Small intestine (tissue), 7 donors: ENCODE results near the gene CSRP2. TPM values are rescaled to one million over a fixed set of nuclear protein-coding genes. Genes with fewer than 3 reads are reported as not detected.

Experiments used
- DNase-seq, 2 donors: peaks; one replicate each; pipeline versions ENCODE4 v3.0.0 to v3.0.0-alpha.2; 2013
- FAIRE-seq: peaks from 2 replicates; lab custom pipeline; 2012; peaks lifted over from hg19 to GRCh38; lab: Jason Lieb, UNC
- H3K27ac ChIP-seq, 3 donors: one replicate each; pipeline ENCODE4 v1.5.1; 2013; ENCODE audit warnings: low read length in 2 of 3, mild to moderate bottlenecking in 2 of 3, control low read depth in 1 of 3, inconsistent platforms in 1 of 3, low read depth in 1 of 3, moderate library complexity in 1 of 3
- H3K27me3 ChIP-seq, 3 donors: one replicate each; pipeline ENCODE4 v1.6.1; 2013; ENCODE audit warnings: low read length in 3 of 3, inconsistent platforms in 1 of 3; ENCODE audit not compliant: control insufficient read depth in 3 of 3, insufficient read depth in 3 of 3
- H3K36me3 ChIP-seq, 3 donors: one replicate each; pipeline ENCODE4 v1.6.1; 2013; ENCODE audit warnings: low read length in 3 of 3, inconsistent platforms in 1 of 3, low read depth in 1 of 3, mild to moderate bottlenecking in 1 of 3, moderate library complexity in 1 of 3; ENCODE audit not compliant: control insufficient read depth in 3 of 3, insufficient read depth in 2 of 3
- H3K4me1 ChIP-seq, 3 donors: one replicate each; pipeline ENCODE4 v1.6.1; 2013; ENCODE audit warnings: low read length in 2 of 3, inconsistent platforms in 1 of 3, low read depth in 1 of 3, mild to moderate bottlenecking in 1 of 3, moderate library complexity in 1 of 3; ENCODE audit not compliant: control insufficient read depth in 3 of 3, insufficient read depth in 2 of 3
- H3K4me3 ChIP-seq, 3 donors: one replicate each; pipeline ENCODE4 v1.5.1; 2013; ENCODE audit warnings: low read length in 3 of 3, control low read depth in 1 of 3, inconsistent platforms in 1 of 3, low read depth in 1 of 3, mild to moderate bottlenecking in 1 of 3, moderate library complexity in 1 of 3
- H3K9me3 ChIP-seq, 2 donors: one replicate each; pipeline ENCODE4 v1.6.1; 2013; ENCODE audit warnings: low read depth in 1 of 2, low read length in 1 of 2; ENCODE audit not compliant: control insufficient read depth in 2 of 2, insufficient read depth in 1 of 2
- WGBS, 3 donors: extraction: QIAGEN DNeasy Blood & Tissue Kit; methylation state at CpG; one replicate each; pipeline ENCODE4 v1.1.7; 2013; 5-methylcytosine and 5-hydroxymethylcytosine counted together
- polyA plus RNA-seq, 4 donors: library from polyadenylated mRNA; stranded (reverse) in 3 of 4; unstranded in 1 of 4; fragments of 200-250 nt in 3 of 4; fragments of 120-200 nt in 1 of 4; gene quantifications; one replicate each; pipeline versions ENCODE4 v1.2.1 to v1.2.3, GENCODE V29; 2013
- donor health status: healthy with polysubstance abuse.
- donor health status: control.
- donor health status: control.
- donor health status: Bipolar disorder and iron deficiency.
- donor health status: healthy.

The CSRP2 gene
- polyA plus RNA-seq, 4 donors = 1.8 to 40.1 (median 12.6) TPM

GRCh38 chr12:76920172-76921099 is 41.6 kb upstream of the CSRP2 start:
- no peak for FAIRE-seq
- H3K4me1 ChIP-seq = no peaks in the 10 kb centered on the region
- no peak overlapping the region for H3K27ac ChIP-seq
- DNase-seq = no peak
- no peaks in the 10 kb centered on the region for H3K27me3 ChIP-seq
- no peaks in the 10 kb centered on the region for H3K36me3 ChIP-seq
- no peaks in the 10 kb centered on the region for H3K9me3 ChIP-seq
- H3K4me3 ChIP-seq = no peak overlapping the region
- 73 to 78% (median 74%) methylated on average over 9 of the region's 9 CpGs for WGBS, 3 donors

DNA sequence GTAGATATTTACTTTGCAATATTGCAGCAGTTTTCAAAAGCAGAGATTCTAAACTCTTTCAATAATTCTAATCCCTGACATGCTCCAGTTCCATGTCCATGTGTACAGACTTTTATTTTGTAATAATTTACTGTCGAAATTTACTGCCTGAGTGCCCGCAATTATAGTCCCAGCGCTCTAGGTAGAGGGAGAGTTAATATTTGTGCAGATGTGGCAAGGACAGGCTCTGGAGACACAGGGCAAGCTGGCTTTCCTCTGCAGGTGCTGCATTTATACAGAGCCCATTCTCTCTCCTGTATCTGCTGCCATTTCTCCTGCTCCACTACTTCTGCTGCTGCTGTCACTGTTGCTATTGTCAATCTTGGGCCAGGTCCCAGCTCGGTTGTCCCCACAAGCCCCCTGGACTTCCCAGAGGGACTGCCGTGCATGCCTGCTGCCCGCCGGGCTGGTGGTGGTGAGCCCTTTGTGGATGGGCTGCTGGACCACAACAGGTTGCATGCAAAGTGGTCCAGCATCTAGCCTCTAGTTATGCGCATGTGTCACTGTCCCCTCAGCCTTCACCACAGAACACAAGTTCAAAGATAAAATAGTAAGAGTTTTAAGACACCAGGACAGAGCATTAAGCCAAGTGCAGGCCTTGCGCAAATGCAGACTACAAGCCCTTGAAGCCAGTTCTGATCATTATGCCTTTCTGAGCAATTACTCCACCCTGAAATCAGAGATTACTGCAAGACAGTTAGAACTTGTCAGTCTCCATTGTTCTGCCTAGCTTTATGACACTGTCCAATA is 40.8 kb upstream of the CSRP2 start:
- H3K36me3 ChIP-seq = no peaks in the 10 kb centered on the region
- FAIRE-seq = no peak

GRCh38 chr12:76916170-76916540 is 37.3 kb upstream of the CSRP2 start:
- no peaks in the 10 kb centered on the region for H3K36me3 ChIP-seq
- H3K4me3 ChIP-seq = no peak overlapping the region
- no peak overlapping the region for H3K27ac ChIP-seq
- no peaks in the 10 kb centered on the region for H3K27me3 ChIP-seq
- FAIRE-seq = no peak
- DNase-seq = no peak
- H3K4me1 ChIP-seq = no peaks in the 10 kb centered on the region
- H3K9me3 ChIP-seq = no peaks in the 10 kb centered on the region

More for the DNA sequence above, 40.8 kb upstream of the CSRP2 start:
- Histone ChIP-seq H3K4me3 (no peak overlapping the region), H3K4me1 (no peaks in the 10 kb centered on the region), H3K27ac (no peak overlapping the region), H3K27me3 (no peaks in the 10 kb centered on the region), H3K9me3 (no peaks in the 10 kb centered on the region)
- 62 to 76% (median 63%) methylated on average over 9 of the region's 9 CpGs for WGBS, 3 donors
- DNase-seq = no peak

- 58 to 82% (median 75%) methylated on average over 6 of the region's 6 CpGs for WGBS, 3 donors
- H3K4me3 ChIP-seq = no peak overlapping the region
- FAIRE-seq = no peak
- H3K27ac ChIP-seq = no peak overlapping the region
- no peaks in the 10 kb centered on the region for H3K4me1 ChIP-seq
- no peaks in the 10 kb centered on the region for H3K27me3 ChIP-seq
- no peaks in the 10 kb centered on the region for H3K36me3 ChIP-seq
- DNase-seq = no peak
- H3K9me3 ChIP-seq = no peaks in the 10 kb centered on the region
Measured at GRCh38 chr12:76915361-76916169, 36.7 kb upstream of the CSRP2 start.

DNA sequence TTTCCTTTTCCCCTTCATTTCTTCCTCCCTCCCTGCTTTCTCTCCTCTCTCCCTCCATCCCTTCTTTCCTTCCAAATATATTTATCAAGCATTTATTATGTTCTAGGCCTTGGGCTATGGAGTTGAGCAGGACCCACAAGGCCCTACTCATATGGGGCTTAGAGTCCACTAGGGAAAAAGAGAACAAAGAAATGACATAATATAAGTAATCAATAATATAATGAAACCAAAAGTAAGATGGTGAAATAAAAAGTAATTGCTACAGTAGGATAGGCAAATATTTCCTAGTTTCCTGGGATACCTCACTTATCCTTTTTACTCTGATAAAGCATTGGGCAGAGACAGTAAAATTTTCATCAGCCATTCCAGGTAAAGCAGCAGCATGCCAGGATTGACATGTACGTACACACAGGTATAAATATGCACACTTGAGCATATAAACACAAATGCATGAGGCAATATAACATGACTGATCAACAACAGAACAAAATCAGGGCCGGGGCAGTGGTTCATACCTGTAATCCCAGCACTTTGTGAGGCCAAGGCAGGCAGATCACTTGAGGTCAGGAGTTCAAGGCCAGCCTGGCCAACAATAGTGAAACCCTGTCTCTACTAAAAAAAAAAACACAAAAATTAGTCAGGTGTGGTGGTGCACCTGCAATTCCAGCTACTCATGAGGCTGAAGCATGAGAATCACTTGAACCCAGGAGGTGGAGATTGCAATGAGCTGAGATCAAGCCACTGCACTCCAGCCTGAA is 35.5 kb upstream of the CSRP2 start:
- Histone ChIP-seq H3K4me3 (no peak overlapping the region), H3K27me3 (no peaks in the 10 kb centered on the region), H3K9me3 (no peaks in the 10 kb centered on the region), H3K4me1 (no peaks in the 10 kb centered on the region), H3K27ac (no peak overlapping the region), H3K36me3 (no peaks in the 10 kb centered on the region)
- FAIRE-seq = no peak
- WGBS, 3 donors = 32 to 60% (median 47%) methylated on average over 2 of the region's 2 CpGs
- DNase-seq = peak; percentile 6 to 13

DNA sequence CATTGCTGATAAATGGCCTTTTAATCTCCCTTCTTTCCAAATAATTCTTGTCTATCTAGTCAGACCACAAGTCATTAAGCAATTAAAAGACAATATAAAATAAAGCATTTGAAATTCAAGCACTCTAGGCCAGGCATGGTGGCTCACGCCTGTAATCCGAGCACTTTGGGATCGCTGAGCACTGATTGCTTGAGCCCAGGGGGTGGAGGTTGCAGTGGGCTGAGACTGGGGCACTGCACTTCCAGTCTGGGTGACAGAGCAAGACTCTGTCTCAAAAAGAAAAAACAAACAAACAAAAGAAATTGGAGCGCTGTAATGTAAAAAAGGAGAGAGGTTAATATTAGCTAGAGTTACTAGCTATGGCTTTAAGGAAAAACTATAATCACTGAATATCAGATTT is 30.5 kb upstream of the CSRP2 start:
- no peak for DNase-seq
- Histone ChIP-seq H3K27me3 (no peaks in the 10 kb centered on the region), H3K4me1 (no peaks in the 10 kb centered on the region), H3K27ac (no peak overlapping the region), H3K4me3 (no peak overlapping the region), H3K9me3 (no peaks in the 10 kb centered on the region), H3K36me3 (no peaks in the 10 kb centered on the region)
- 77 to 86% (median 83%) methylated on average over 4 of the region's 4 CpGs for WGBS, 3 donors
- FAIRE-seq = no peak

DNA sequence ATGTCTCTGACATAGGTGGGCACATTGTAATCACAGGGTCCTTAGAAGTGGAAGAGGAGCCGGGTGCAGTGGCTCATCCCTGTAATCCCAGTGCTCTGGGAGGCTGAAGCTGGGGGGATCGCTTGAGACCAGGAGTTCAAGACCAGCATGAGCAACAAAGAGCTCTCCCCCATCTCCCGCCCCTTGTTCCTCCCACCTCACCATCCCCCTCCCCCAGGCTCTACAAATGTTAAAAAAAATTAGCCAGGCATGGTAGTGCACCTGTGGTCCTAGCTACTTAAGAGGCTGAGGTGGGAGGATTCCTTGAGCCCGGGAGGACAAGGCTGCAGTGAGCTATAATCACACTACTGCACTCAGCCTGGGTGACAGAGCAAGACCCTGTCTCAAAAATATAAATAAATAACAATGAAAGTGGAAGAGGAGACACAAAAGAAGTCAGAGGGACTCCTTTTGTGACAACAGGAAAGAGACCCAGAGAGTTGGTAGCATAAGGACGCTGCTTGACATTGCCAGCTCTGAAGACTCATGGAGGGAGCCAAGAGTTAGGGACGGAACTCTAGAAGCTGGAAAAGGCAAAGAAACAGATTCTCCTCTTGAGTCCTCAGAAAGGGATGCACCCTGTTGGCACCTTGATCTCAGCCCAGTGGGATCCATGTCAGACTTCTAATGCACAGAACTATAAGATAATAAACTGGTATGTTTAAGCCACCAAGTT is 29.6 kb upstream of the CSRP2 start:
- no peak overlapping the region for H3K4me3 ChIP-seq
- no peaks in the 10 kb centered on the region for H3K36me3 ChIP-seq
- no peaks in the 10 kb centered on the region for H3K4me1 ChIP-seq
- FAIRE-seq (no peak), DNase-seq (no peak)
- WGBS, 3 donors = 64 to 71% (median 69%) methylated on average over 6 of the region's 6 CpGs
- H3K27ac ChIP-seq = no peak overlapping the region
- H3K9me3 ChIP-seq = no peaks in the 10 kb centered on the region
- H3K27me3 ChIP-seq = no peaks in the 10 kb centered on the region
